UCSD-AML1 (cell line): ENCODE data around the gene FAM177A1.
"Not testable (repeated sequence)": the region's sequence is repeated elsewhere in the genome, so short reads cannot be mapped to it uniquely, and the experiment has no call there.

Experiments used
- DNase-seq: peaks from one replicate; lab custom pipeline; 2025; ENCODE audit not compliant: unreplicated experiment; lab: John Stamatoyannopoulos, UW

The FAM177A1 gene, protein sequence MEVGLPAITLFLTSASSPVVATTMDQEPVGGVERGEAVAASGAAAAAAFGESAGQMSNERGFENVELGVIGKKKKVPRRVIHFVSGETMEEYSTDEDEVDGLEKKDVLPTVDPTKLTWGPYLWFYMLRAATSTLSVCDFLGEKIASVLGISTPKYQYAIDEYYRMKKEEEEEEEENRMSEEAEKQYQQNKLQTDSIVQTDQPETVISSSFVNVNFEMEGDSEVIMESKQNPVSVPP

DNA sequence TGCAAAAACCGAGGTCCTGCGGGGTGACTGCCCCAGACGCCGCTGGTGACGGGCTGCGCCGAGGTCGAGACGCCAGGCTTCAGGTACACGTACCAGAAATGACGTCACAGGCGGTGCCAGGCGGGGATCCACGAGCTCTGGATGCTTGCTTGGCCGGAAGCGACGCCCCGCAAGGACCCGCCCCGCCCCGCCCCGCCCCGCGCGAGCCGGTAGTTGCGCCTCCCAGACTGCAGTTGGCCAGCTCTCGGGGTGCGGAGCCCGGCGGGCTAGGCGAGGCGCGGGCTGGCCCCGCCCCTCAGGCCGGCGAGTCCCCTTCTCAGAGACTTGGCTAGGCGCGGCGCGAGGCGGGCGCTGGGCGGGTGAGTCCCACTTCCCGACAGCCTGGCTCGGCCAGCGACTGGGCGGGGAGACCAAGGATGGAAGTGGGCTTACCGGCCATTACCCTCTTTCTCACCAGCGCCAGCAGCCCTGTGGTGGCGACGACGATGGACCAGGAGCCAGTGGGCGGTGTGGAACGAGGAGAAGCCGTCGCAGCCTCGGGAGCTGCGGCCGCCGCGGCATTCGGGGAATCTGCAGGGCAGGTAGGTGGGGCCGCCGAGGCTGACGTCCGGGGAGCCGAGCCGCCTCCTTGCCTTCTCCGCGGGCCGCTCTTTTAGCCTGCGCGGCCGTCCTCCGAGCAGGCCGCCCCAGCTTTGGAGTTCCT is at the start of gene FAM177A1:
TSS of gene FAM177A1 (plus strand) at position 225 of the 703 bp plus-strand sequence. CDS start at position 417, 192 bp downstream.
- peak; percentile 99 for DNase-seq

DNA sequence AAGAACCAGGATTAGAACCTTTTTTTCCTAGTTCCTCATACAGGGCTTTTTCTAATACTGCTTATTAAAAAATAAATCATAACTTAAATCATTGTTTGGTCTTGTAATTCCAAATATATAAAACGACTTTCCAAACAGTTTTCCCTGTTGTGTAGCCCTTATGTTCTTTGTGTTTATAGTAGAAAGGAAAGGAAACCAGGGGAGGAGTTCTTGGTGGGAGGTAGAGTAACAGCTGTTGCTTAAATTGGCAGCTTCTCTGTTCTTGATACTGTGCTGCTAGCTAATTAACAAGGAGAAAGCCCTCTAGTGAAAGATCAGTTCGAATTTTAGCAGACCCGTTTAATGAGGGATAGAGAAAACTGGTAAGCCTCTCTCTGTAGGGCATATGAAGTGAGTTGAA is 48.3 kb upstream of the FAM177A1 start:
- DNase-seq: no peak

DNA sequence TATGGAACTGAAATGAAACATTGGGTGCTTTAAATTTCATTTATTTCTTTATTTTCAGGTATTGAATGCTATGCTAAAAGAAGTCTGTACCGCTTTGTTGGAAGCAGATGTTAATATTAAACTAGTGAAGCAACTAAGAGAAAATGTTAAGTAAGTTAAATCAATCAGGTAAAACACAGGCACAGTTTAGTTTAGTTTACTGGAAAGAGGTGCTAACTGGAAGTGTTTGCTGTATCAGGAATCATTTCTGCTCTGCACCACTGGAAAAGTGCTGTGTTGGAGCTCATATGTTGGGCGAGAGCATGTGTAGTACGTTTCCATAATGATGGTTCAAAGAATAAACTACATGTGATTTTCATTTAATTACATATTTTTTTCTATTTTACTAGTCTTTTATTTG is 46.6 kb upstream of the FAM177A1 start:
- no peak for DNase-seq

DNA sequence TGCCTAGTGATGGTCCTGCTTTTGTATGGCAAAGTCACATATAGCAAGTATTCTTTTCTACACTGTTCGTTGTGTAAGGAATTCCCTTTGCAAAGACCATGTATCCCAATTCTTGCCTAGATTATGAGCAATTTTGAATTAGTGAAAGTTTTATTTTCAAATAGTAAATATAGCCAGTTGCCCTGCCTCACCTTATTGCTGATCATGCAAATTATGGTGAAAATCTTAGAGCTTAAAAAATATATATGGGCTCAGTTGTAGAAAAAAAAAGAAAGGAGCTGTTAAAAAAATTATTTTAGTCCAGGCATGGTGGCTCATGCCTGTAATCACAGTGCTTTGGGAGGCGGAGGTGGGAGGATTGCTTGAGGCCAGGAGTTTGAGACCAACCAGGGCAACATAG is 44.5 kb upstream of the FAM177A1 start:
- no peak for DNase-seq

DNA sequence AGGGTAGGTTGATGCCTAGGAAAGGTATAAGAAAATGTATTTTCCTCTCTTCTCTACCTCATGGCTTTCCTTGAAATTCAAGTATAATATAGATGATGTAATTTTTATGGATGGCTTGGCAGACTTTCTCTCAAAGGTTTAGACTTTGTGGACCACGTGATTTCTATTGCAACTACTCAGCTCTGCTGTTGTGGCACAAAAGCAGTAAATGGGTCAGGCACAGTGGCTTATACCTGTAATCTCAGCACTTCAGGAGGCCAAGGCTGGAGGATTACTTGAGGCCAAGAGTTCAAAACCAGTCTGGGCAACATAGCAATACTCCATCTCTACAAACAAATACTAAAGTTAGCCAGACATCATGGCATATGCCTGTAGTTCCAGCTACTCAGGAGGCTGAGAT is 41.2 kb upstream of the FAM177A1 start:
- DNase-seq: no peak

DNA sequence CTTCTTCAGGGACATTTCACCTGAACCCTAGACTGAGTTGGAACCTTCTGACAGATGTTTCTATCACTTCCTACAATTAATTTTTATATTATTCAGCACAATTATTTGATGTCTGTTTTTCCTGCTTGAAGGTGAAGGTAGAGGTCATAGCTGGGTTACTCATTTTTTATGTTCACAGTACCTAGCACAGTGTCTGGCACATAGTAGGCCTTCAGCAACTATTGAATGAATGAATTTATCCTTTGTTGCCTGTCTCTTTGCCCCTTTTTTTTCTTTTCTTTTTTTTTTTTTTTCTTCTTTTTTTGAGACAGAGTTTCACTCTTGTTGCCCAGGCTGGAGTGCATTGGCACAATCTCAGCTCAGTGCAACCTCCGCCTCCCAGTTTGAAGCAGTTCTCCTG is 29.5 kb upstream of the FAM177A1 start:
- no peak for DNase-seq

DNA sequence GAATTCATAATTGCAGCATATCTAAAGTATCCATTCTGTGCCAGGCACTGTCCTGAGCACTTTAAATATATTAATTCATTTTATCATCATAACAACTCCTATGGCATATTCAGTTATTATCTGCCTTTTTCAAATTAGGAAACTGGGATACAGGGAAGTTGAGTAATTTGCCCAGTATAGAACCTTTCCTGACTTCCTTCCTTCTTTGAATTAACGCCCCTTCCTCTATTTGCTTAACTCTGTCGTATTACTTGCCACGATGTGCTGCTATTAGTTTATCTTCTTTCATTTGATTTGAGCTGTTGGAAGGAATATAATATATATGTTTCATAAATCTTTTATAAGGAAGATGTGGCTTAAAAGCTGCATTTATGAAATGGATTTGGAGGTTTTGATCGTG is 25.4 kb upstream of the FAM177A1 start:
- no peak for DNase-seq

DNA sequence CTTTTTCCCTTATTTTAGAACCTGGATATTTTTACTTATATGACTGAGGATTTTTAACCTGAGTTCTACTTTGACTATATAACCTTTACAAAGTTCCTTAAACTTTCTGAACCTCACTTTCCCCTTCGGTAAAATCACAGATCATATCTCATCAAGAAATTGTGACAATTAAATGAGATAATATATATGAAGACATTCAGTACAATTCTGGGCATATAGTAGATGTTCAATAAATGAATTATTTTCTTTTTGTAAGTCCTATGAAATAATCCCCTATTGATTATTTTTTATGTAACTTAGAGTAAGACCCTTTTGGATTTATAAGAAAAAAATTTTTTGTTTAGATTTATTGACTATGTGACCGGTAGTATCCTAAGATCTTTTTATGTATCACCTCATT is 17.6 kb upstream of the FAM177A1 start:
- no peak for DNase-seq

DNA sequence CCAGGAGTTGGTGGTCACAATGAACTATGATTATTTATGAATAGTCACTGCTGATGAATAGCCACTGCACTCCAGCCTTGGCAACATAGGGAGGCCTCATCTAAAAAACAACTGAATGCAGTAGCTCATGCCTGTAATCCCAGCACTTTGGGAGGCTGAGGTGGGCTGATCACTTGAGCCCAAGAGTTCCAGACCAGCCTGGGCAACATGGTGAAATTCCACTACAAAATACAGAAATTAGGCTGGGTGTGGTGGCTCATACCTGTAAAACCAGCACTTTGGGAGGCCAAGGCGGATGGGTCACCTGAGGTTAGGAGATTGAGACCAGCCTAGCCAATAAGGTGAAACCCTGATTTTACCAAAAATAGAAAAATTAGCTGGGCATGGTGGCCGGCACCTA is 13.5 kb upstream of the FAM177A1 start:
- DNase-seq: no peak

DNA sequence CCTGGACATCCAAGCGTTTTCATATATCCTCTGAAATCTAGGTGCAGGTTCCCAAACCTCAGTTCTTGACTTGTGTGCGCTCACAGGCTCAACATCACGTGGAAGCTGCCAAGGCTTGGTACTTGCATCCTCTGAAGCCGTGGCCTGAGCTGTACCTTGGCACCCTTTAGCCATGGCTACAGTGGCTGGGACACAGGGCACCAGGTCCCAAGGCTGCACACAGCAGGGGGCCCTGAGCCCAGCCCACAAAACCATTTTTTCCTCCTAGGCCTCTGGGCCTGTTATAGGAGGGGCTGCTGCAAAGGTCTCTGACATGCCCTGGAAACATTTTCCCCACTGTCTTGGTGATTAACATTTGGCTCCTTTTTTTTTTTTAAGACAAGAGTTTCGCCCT is 11.6 kb upstream of the FAM177A1 start:
- DNase-seq: no peak

DNA sequence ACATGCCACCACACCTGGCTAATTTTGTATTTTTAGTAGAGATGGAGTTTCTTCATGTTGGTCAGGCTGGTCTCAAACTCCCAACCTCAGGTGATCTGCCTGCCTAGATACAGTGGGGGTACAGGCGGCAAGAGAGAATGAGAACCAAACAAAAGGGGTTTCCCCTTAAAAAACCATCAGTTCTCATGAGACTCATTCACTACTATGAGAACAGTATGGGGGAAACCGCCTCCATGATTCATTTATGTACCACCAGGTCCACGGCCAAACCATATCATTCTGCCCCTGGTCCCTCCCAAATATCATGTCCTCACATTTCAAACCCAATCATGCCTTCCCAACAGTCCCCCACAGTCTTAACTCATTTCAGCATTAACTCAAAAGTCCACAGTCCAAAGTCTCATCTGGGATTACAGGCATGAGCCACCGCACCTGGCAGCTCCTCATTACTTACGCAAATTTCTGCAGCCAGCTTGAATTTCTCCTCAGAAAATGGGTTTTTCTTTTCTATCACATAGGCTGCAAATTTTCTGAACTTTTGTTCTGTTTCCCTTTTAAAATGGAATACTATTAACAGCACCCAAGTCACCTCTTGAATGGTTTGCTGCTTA is 11.0 kb upstream of the FAM177A1 start:
- not testable (repeated sequence) for DNase-seq

DNA sequence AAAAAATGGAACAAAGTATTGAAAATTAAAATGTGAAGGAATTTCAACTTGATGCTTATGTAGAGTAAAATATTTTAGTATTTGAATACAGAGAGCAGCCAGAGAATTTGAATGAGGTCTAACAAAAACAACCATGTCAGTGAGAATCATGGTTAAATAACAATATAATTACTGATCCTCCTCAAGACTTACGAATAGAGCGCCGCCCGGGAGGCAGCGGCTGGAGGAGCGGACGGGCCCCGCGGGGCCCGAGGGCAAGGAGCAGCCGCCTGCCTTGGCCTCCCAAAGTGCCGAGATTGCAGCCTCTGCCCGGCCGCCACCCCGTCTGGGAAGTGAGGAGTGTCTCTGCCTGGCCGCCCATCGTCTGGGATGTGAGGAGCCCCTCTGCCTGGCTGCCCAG is 7.8 kb upstream of the FAM177A1 start:
- not testable (repeated sequence) for DNase-seq

DNA sequence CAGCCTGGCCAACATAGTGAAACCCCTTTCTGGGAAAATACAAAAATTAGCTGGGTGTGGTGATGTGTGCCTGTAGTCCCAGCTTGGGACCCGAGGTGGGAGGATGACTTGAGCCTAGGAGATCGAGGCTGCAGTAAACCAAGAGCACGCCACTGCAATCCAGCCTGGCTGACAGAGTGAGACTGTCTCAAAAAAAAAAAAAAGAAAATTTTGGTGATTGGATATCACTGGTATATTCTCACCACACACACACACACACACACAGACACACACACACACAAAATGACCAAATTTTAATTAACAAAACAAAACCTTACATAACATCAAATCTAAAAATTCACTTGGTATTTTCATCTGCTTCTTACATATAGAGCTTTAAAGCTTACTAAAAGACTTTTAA is 3.4 kb upstream of the FAM177A1 start:
- DNase-seq: no peak

DNA sequence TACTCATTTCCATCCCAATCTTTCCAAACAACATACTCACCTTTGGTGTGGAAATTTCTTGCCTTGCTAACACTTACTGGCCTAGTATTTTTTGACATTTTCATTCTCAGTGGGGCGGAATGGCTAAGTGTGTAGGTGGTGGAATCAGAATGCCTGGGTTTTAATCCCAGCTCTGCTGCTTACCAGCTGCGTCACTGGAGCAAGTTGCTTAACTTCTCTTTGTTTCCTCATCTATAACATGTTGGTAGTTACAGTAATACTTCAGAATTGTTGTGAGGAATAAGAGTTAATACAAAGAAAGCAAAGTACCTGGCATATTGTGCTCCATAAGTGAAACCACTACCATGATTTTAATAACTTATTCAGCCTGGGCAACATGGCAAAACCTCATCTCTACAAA is 3.0 kb upstream of the FAM177A1 start:
- no peak for DNase-seq

DNA sequence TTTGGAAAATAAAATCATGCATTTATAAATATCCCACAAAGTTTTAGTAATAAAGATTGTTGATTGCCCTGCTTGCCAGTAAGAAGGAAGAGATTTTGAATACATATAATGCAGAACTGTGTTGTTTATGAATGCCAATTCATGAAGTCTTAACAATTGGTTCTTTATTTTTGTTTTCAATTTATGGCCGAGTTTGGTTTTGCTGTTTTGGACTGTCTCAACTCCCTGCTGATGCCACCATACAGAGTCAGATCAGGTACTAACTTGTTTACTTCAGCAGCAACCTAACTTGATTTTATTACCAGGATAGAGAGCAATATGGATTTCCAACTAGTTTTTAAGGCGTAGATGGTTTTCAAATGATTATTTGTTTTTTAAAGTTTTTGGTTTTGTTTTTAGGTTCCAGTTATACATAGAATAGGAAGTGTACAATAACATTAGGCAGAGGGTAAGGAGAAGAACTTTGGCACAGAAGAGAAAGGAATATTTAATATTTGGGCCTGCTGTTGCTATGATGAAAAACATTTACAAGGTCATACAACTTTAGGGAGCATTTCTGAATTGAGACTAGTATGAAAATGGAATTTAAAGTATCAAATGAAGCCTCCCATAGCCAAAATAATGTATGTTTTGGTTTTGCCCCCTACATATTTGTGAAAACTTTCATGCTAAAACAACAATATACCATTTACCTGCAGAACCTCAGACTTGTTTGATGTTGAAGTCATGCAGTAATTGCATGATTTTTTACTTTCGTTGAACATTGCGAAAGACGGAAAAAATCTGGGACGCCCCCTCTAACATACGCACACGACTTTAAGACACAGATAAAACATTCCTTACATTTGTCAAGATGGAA is 904 bp upstream of the FAM177A1 start:
- no peak for DNase-seq

DNA sequence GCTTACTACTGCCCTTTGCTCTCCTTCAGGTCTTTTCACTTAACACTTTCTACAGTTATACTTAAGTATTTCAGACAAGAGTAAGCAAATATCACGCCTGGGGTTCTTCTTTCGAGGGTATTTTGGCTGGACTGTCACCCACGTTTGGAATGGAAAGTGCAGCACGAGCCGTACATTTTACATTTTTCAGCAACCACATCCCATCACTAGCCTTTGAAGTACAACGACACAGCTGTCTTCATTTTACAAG is 349 bp upstream of the FAM177A1 start:
- DNase-seq: no peak

DNA sequence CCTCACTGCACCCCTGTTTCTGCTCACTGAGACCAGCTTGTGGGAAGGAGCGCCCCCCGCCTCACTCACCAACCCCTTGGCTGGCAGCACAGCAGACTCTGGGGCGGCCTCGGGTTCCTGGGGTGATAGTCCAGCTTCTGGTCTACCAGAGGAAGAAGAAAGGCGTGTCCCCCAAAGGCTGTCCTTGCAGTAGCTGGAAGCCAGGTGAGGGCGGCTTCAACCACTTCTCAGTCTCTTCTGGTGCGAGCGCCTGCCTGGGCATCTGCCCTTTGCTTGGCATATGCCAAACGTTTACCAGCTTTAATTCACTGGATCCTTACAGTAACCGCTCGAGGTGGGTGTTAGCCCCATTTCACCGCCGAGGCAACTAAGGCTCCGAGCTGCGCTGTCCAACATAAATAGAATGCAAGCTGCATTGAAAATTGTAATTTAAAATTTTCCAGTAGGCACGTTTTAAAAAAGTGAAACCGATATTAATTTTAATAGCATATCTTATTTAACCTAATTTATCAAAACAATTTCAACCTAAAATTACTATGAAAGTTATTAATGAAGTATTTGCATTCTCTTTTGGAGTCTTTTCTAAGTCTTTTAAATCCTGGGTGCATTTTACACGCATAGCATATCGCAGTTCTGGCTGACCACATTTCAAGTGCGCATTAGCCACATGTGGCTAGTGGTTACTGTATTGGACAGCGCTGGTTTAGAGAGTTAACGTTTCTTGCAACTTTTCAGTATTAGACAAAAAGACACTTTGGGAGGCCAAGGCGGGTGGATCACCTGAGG is 872 bp downstream of the FAM177A1 start:
- DNase-seq: peak; percentile 77

DNA sequence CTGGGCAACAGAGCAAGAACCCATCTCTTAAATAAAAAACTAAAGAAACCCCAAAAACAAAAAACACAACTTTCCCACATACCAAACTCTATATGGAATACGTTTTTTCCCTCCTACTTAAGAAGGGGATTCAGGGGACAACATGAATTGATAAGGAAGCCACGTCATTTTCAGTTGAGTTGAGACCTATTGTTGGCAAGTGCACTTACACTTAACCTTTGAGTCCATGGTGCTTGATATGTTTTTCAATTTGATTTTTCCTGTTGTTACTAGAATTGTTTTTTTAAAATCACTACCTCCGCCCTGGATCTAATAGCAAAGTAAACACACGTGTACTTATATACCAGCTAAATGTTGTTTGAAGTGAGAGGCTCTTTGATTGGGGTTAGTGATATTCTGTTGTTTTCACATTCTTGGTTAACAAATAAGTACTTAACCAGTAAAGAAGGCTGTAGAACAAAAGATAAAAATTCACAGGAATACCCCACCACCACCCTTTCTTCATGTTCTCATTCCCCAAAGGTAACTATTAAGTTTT is 2.0 kb downstream of the FAM177A1 start:
- DNase-seq: no peak

DNA sequence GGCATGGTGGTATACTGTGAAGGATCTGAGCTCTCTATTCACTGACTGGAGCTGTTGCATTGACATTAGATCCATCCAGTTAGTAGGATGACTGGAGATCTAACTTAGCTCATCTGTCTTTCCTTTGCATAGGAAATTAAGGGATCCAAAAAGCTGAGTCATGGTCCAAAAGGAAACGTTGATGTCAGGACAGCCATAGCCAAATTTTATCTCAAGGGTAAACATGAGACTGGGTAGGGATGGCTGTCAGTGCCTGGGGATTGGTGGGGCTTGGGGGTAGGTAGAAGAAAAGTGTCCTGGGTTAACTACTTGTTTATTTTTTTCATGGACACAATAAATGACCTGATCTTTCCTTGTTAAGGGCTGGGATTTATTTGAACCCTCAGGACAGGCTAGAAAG is 4.6 kb downstream of the FAM177A1 start:
- no peak for DNase-seq

DNA sequence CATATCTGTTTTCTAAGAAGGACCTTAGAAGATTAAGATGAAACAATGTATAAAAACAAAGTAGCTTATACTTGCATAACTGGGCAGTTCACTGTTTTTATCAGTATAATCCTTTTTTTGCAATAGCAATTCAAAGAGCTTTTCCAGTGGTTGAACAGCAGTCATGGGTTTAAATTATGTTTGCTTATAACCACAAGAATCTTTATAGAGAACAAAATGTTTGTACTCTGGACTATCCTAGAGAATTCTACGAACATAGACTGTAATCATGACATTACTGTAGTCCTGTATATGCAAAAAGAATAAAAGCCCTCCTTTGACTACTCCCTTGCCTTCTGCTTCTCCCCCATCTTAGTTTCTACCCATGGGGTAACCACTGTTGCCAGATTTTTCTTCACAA is 5.7 kb downstream of the FAM177A1 start:
- DNase-seq: no peak

DNA sequence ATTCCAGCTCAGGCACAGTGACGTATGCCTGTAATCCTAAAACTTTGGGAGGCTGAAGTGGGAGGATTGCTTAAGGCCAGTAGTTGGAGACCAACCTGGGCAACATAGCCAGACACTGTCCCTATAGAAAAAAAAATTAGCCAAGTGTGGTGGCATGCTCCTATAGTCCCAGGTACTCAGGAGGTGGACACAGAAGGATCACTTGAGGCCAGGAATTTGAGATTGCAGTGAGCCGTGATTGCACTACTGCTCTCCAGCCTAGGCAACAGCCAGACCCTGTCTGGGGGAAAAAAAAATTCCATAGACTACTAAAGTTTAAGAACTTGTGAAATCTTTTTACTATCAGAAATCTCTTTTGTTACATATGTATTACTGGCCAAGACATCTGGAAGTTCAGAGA is 6.6 kb downstream of the FAM177A1 start:
- DNase-seq: no peak
